ENCODE measurements around the gene CHRNG. TPM values are rescaled to one million over a fixed set of nuclear protein-coding genes. Genes with fewer than 3 reads are reported as not detected.

Gene CHRNG
- total RNA-seq, 1 donor from 2014 or later = not detected

GRCh38 chr2:232516551-232516950 is 22.9 kb upstream of the CHRNG start:
- H3K27ac ChIP-seq (replicated peaks) = no peak overlapping the region
- no peaks in the 10 kb centered on the region for H3K9me3 ChIP-seq (replicated peaks)
- no peak overlapping the region for H3K4me3 ChIP-seq
- DNase-seq = no peak
- no peak for TF ChIP-seq CTCF (IDR thresholded peaks at IDR 0.05; ENCODE audit: borderline replicate concordance)
- H3K36me3 ChIP-seq = no peaks in the 10 kb centered on the region
- H3K4me1 ChIP-seq = peaks cover 2% of the 10 kb centered on the region
- peaks cover 58% of the 10 kb centered on the region for H3K27me3 ChIP-seq (ENCODE audit: low read depth)
- intact Hi-C loops (cut with micrococcal nuclease) = no loop called here

GRCh38 chr2:232518844-232519243 is 20.6 kb upstream of the CHRNG start:
- H3K27me3 ChIP-seq (ENCODE audit: low read depth) = peaks cover 64% of the 10 kb centered on the region
- H3K36me3 ChIP-seq = no peaks in the 10 kb centered on the region
- H3K4me3 ChIP-seq = no peak overlapping the region
- TF ChIP-seq CTCF (IDR thresholded peaks at IDR 0.05; ENCODE audit: borderline replicate concordance) = no peak
- H3K27ac ChIP-seq (replicated peaks) = no peak overlapping the region
- DNase-seq = no peak
- H3K9me3 ChIP-seq (replicated peaks) = no peaks in the 10 kb centered on the region
- peaks cover 22% of the 10 kb centered on the region for H3K4me1 ChIP-seq
- intact Hi-C loops (cut with micrococcal nuclease) = no loop called here

- Histone ChIP-seq H3K4me1 (peaks cover 32% of the 10 kb centered on the region), H3K27ac (replicated peaks) (no peak within 1 kb of the TSS), H3K4me3 (no peak within 1 kb of the TSS), H3K9me3 (replicated peaks) (no peaks in the 10 kb centered on the region), H3K27me3 (ENCODE audit: low read depth) (peaks cover 74% of the 10 kb centered on the region), H3K36me3 (no peaks in the 10 kb centered on the region)
- TF ChIP-seq CTCF (IDR thresholded peaks at IDR 0.05; ENCODE audit: borderline replicate concordance) = no peak
- intact Hi-C loops (cut with micrococcal nuclease) = no loop called here
- no peak for DNase-seq
Measured at GRCh38 chr2:232519581-232520438, 19.7 kb upstream of the CHRNG start, which contains the start of gene PRSS56. Gene PRSS56 (plus strand): TSS chr2:232520388. CDS start chr2:232520599, 211 bp downstream.

GRCh38 chr2:232520489-232520888 is 19.0 kb upstream of the CHRNG start:
- no peaks in the 10 kb centered on the region for H3K36me3 ChIP-seq
- no peaks in the 10 kb centered on the region for H3K9me3 ChIP-seq (replicated peaks)
- no peak overlapping the region for H3K4me3 ChIP-seq
- H3K4me1 ChIP-seq = peaks cover 39% of the 10 kb centered on the region
- no peak for TF ChIP-seq CTCF (IDR thresholded peaks at IDR 0.05; ENCODE audit: borderline replicate concordance)
- no peak for DNase-seq
- H3K27ac ChIP-seq (replicated peaks) = no peak overlapping the region
- intact Hi-C loops (cut with micrococcal nuclease) = no loop called here
- peaks cover 81% of the 10 kb centered on the region for H3K27me3 ChIP-seq (ENCODE audit: low read depth)

- H3K4me1 ChIP-seq = peaks cover 44% of the 10 kb centered on the region
- H3K4me3 ChIP-seq = no peak overlapping the region
- H3K36me3 ChIP-seq = no peaks in the 10 kb centered on the region
- no peak for TF ChIP-seq CTCF (IDR thresholded peaks at IDR 0.05; ENCODE audit: borderline replicate concordance)
- intact Hi-C loops (cut with micrococcal nuclease) = no loop called here
- peaks cover 87% of the 10 kb centered on the region for H3K27me3 ChIP-seq (ENCODE audit: low read depth)
- no peaks in the 10 kb centered on the region for H3K9me3 ChIP-seq (replicated peaks)
- H3K27ac ChIP-seq (replicated peaks) = no peak overlapping the region
- DNase-seq = no peak
Measured at GRCh38 chr2:232521098-232521497, 18.4 kb upstream of the CHRNG start.
